NCI-H146 treated with DMSO at 0.1 percent for 48 hours (cell line): Measurements from ENCODE around the gene PMPCA.

Source experiments
- DNase-seq: peaks from one replicate; lab custom pipeline; 2025; ENCODE audit not compliant: unreplicated experiment; lab: John Stamatoyannopoulos, UW

The PMPCA gene

GRCh38 chr9:136454026-136454796, 43.8 kb downstream of the PMPCA start:
- DNase-seq: no peak

GRCh38 chr9:136455043-136456002, 44.9 kb downstream of the PMPCA start:
- no peak for DNase-seq

DNA sequence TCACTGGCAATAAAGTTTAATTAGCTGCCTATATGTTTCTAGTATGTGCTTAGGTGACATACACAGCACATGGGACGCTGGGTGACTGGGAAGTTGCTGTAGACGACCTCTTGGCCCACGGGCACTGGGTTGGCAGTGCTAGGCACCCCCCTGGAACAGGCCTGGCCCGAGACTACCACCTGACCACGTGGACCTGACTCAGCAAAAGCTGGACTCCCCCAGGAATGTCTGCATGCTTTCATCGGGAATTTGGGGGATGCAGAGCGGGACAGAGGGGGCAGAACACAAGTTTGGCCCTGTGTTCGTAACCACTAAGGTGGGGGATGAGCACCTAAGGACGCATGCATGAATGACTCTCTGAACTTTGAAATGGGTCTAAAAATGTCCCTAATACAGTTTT, 45.8 kb downstream of the PMPCA start:
- DNase-seq: no peak

DNA sequence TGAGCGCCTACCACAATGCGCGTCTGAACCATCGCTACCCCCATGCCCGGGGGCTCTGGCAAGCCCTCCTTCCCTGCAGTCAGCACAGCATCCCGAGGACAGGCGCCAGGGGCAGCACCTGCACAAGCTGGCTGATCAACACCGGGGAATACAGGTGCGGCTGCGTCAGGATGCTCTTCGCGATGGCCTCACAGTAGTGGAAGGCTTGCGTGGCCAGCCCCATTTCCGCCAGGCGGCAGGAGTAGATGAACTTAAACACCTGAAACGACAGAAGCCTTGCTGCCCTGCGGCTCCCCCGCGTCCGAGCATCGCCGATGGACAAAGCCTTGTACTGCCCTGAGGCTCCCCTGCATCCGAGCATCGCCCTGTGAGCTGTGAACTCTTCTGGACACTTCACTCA, 46.9 kb downstream of the PMPCA start:
- DNase-seq: no peak

- DNase-seq: no peak
These were observed 49.0 kb downstream of the PMPCA start for GRCh38 chr9:136459425-136459824.

- DNase-seq: no peak
These were observed 50.4 kb downstream of the PMPCA start for GRCh38 chr9:136460772-136461325.

DNA sequence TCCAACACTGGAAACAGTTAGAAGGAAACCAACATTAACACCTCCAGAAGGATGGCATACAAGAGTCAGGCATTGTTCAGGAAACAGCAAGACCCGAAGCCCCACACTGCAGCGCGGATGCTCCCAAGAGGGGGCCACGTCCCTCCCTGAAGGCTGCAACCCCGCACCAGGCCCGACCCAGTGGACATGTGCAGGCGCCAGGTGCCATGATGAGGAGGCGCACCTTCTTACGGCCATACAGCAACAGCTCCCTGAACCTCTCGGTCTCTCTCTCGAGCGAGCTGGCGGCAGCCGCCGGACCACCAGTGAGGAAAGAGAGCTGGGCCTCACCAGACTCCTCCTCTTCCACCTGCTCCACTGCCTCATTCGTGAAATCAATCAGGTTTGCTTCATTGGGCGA, 52.2 kb downstream of the PMPCA start:
- no peak for DNase-seq

- no peak for DNase-seq
These were observed 53.1 kb downstream of the PMPCA start for GRCh38 chr9:136463578-136463977.

DNA sequence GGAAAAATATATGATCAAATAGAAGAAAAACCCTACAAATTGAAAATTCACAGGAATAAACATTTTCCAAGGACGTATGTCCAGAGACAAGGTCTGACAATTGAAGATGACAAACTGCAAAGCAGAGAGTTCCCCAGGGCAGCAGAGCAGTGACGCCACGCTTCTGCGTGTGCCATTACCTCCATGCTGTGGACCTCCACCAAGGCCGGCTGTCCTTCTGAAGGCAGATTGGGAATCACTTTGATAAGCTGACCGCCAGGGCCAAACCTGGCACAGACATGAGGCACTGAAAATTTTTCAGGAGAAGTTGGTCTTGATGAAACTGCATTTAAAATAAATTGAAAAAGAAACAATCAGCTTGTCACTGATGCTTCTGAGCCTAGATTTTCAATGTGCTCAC, 53.8 kb downstream of the PMPCA start:
- no peak for DNase-seq

- DNase-seq: no peak
These were observed 55.2 kb downstream of the PMPCA start for GRCh38 chr9:136465500-136466154.

DNA sequence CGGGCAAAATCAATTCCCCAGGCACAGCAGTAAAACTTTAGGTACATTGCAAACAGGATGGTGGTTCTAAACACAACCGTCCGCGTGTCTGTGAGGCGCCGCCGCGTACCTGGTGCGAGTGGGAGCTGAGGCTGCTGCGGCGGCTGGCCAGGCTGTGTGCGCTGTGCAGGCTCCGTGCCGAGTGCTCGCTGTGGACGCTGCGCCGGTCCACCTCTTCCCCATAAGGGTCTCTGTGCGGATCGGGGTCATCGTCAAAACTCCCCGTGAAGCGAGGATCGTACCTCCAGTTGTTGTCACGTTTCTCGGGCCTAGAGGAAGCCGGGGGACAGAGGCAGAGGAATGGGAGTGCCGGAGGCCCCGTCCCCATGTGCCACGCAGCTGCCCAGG, 55.7 kb downstream of the PMPCA start:
- DNase-seq: no peak

GRCh38 chr9:136467766-136468165, 57.3 kb downstream of the PMPCA start:
- DNase-seq: no peak

DNA sequence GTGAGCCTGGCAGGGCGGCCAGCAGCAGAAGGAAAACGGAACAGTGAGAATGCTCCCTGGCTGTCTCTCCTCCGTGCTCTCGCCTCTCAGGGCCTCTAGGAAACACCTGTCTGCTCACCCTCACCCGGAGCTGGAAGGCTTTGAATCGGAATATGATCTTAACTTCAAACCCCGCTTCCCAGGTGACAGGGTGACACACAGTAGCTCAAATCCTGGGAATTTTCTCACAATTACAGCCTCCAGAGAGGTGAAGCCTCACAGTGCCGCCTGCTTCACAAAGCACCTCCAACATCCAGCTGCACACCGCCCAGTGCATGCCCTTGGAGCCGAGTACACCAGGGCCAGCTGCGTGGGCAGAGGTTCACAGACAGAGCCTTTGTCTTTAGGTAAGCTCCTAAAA, 59.9 kb downstream of the PMPCA start:
- no peak for DNase-seq

GRCh38 chr9:136470792-136471469, 60.5 kb downstream of the PMPCA start:
- no peak for DNase-seq

DNA sequence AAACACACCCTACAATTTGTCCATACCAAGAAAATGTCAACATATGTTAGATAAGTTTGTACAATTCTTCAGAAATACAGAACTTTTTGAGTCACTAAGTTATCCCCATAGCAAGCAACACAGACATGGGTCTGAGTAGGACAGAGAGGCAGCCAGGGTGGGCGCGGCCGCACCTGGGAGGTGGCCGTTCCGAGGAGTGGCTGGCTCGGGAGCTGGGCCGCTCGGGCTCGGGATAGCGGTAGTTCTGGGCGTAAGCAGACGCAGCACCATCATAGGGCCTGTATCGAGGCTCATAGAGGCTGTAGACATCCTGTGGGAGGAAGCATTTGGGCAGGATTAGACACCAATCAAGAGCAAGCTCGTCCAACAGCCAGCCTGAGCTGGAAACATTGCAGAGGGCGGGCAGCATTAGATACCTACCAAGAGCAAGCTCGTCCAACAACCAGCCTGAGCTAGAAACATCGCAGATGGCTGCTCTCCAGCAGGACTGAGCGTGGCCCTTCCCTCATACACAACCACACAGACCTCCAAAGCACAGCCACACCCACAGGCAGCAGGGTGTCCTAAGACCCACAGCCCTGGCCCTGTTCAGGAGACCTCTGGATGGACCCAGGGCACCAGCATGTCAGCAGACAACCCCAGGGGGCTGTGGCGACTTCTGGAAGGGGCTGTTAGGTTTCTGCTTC, 61.5 kb downstream of the PMPCA start:
- DNase-seq: no peak

GRCh38 chr9:136472640-136473353, 62.3 kb downstream of the PMPCA start:
- DNase-seq: no peak

DNA sequence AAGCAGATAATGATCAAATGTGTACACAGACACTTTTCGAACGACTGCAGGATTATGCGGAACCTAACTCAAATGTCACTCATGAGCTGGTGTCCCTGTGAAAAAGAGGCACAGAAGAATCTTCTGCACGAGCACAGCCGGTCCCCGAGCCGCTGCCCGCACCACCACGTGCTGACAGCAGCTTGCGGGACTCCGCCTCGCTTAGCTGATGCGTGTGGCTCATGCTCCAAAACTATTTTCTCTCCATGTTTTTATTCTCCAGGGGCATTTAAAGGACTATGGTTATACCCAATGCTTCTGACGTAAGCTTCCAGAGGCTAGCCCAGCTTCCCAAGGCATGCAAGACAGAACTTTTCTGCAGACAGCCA, 62.9 kb downstream of the PMPCA start:
- DNase-seq: no peak
